Measurements from ENCODE around the gene ITPRID2. TPM values are rescaled to one million over a fixed set of nuclear protein-coding genes. Genes with fewer than 3 reads are reported as not detected.
A peak's percentile ranks its signal among the peaks of the same experiment; 100 is the strongest.

Gene ITPRID2
- total and polyA plus RNA-seq, 2 of the 4 experiments (the other 2 are of a cell fraction), result 74.1 to 187 TPM

- BruUV-seq (replicated peaks), result no TSS peak
- ATAC-seq (ENCODE audit: low read depth) (no peak), DNase-seq (no peak)
- Histone ChIP-seq H3K14ac (replicated peaks; ENCODE audit: low read depth, low read length) (no peak overlapping the region), H3K23ac (ENCODE audit: low read depth, low read length) (no peak overlapping the region), H4K8ac (ENCODE audit: low read depth in 2 of 2, low read length in 2 of 2) (no peak overlapping the region), H3K4me1 (ENCODE audit: control insufficient read depth, insufficient read depth, low read length) (no peaks in the 10 kb centered on the region; the same call in 1 of the 2 replicates), H2BK120ac (ENCODE audit: low read depth, low read length) (no peak overlapping the region), H2BK5ac (ENCODE audit: low read depth, low read length, poor library complexity, severe bottlenecking) (no peak overlapping the region), H3K56ac (ENCODE audit: extremely low read depth, insufficient read depth, low read length) (no peak overlapping the region), H2AFZ (replicated peaks; ENCODE audit: low read length, poor library complexity) (no peak overlapping the region), H4K5ac (ENCODE audit: low read depth, low read length) (no peak overlapping the region), H3K79me1 (ENCODE audit: low read depth in 1 of 2, low read length in 2 of 2) (no peaks in the 10 kb centered on the region), H2BK15ac (ENCODE audit: low read depth, low read length) (no peak overlapping the region), H3K27me3 (ENCODE audit: control insufficient read depth, insufficient read depth, low read length) (no peaks in the 10 kb centered on the region), H3K9me1 (ENCODE audit: insufficient read depth, low read length) (no peaks in the 10 kb centered on the region), H2AK5ac (ENCODE audit: low read depth, low read length) (no peak overlapping the region), H3K4me3 (ENCODE audit: insufficient read depth, low read depth, low read length) (no peak overlapping the region), H3K4me2 (ENCODE audit: low read depth, low read length) (no peak overlapping the region), H4K91ac (ENCODE audit: insufficient read depth, low read depth, low read length) (no peak overlapping the region), H3K9me3 (ENCODE audit: control insufficient read depth, insufficient read depth, low read length) (no peaks in the 10 kb centered on the region), H3K18ac (ENCODE audit: low read depth, low read length) (no peak overlapping the region), H3K4ac (ENCODE audit: low read depth, low read length) (no peak overlapping the region), H2BK20ac (ENCODE audit: low read depth, low read length) (no peak overlapping the region), H4K20me1 (ENCODE audit: insufficient read depth, low read length) (no peaks in the 10 kb centered on the region), H3K27ac (ENCODE audit: insufficient read depth, low read length) (no peak overlapping the region), H3K9ac (ENCODE audit: low read depth, low read length) (no peak overlapping the region), H2AK9ac (replicated peaks; ENCODE audit: low read depth, low read length, poor library complexity) (no peak overlapping the region), H3K36me3 (ENCODE audit: control insufficient read depth, insufficient read depth, low read length) (no peaks in the 10 kb centered on the region)
- no CpG with 5 or more reads among the region's 2 CpGs for WGBS, 2 experiments (ENCODE audit: extremely low coverage in 2 of 2, insufficient read length in 1 of 2)
- ChIA-PET CTCF (no interaction called here), POLR2A (ENCODE audit: unreplicated experiment) (no interaction called here)
- in situ Hi-C loops (cut with MboI; ENCODE audit: low sequenced_read_pairs) (no loop called here), intact Hi-C loops (cut with micrococcal nuclease) (no loop called here), dilution Hi-C loops (cut with HindIII; ENCODE audit: low sequenced_read_pairs, unreplicated experiment) (no loop called here)
- TF ChIP-seq USF2 (IDR thresholded peaks at IDR 0.05; ENCODE audit: low read depth, low read length) (no peak), RAD21 (IDR thresholded peaks at IDR 0.05; ENCODE audit: low read length) (peak; percentile 12; the same call in 1 of the 2 replicates)
These were observed 78.7 kb downstream of the ITPRID2 start for GRCh38 chr2:181970160-181970794.

Measured in IMR-90 (cell line).